ENCODE measurements around the gene IQGAP3. TPM values are rescaled to one million over a fixed set of nuclear protein-coding genes. Genes with fewer than 3 reads are reported as not detected.

IQGAP3 gene
- total RNA-seq, 1 experiment from 2014 or later: 21.3 TPM

- peaks cover 57% of the 10 kb centered on the region for H3K4me1 ChIP-seq
Measured at GRCh38 chr1:156489935-156490293, 82.5 kb downstream of the IQGAP3 start.

GRCh38 chr1:156489166-156489934, 83.0 kb downstream of the IQGAP3 start:
- Histone ChIP-seq H3K9me3 (replicated peaks) (no peaks in the 10 kb centered on the region), H3K27me3 (no peaks in the 10 kb centered on the region), H3K27ac (peak overlapping the region; percentile 19), H3K4me1 (peaks cover 54% of the 10 kb centered on the region), H3K36me3 (no peaks in the 10 kb centered on the region), H3K4me3 (no peak overlapping the region)
- DNase-seq: peak; percentile 92 to 94

More at GRCh38 chr1:156489935-156490293, 82.5 kb downstream of the IQGAP3 start:
- H3K27me3 ChIP-seq: no peaks in the 10 kb centered on the region
- H3K4me3 ChIP-seq: peak overlapping the region; percentile 20; the same call in 1 of the 2 replicates
- no peaks in the 10 kb centered on the region for H3K36me3 ChIP-seq
- no peaks in the 10 kb centered on the region for H3K9me3 ChIP-seq (replicated peaks)
- DNase-seq: no peak
- peak overlapping the region; percentile 19 for H3K27ac ChIP-seq

- no peak overlapping the region for H3K4me3 ChIP-seq
Measured at GRCh38 chr1:156488566-156489165, 83.7 kb downstream of the IQGAP3 start.

GRCh38 chr1:156487862-156488261, 84.5 kb downstream of the IQGAP3 start:
- H3K4me1 ChIP-seq: peaks cover 39% of the 10 kb centered on the region
- H3K4me3 ChIP-seq: no peak overlapping the region
- H3K36me3 ChIP-seq: no peaks in the 10 kb centered on the region; the same call in 1 of the 2 replicates
- no peaks in the 10 kb centered on the region for H3K27me3 ChIP-seq
- H3K27ac ChIP-seq: no peak overlapping the region
- H3K9me3 ChIP-seq (replicated peaks): no peaks in the 10 kb centered on the region
- DNase-seq: no peak

More at GRCh38 chr1:156488566-156489165, 83.7 kb downstream of the IQGAP3 start:
- no peaks in the 10 kb centered on the region for H3K9me3 ChIP-seq (replicated peaks)
- no peak overlapping the region for H3K27ac ChIP-seq
- H3K36me3 ChIP-seq: no peaks in the 10 kb centered on the region; the same call in 1 of the 2 replicates
- H3K27me3 ChIP-seq: no peaks in the 10 kb centered on the region
- peaks cover 47% of the 10 kb centered on the region for H3K4me1 ChIP-seq
- DNase-seq: no peak

GRCh38 chr1:156486421-156487344, 85.7 kb downstream of the IQGAP3 start:
- no peaks in the 10 kb centered on the region for H3K9me3 ChIP-seq (replicated peaks)
- peaks cover 32% of the 10 kb centered on the region for H3K4me1 ChIP-seq
- H3K27me3 ChIP-seq: no peaks in the 10 kb centered on the region
- no peaks in the 10 kb centered on the region; the same call in 1 of the 2 replicates for H3K36me3 ChIP-seq
- H3K27ac ChIP-seq: no peak overlapping the region
- DNase-seq: no peak
- no peak overlapping the region for H3K4me3 ChIP-seq

- no peak for DNase-seq
- peaks cover 4% of the 10 kb centered on the region; the same call in 1 of the 2 replicates for H3K36me3 ChIP-seq
- no peak overlapping the region for H3K27ac ChIP-seq
- no peaks in the 10 kb centered on the region for H3K27me3 ChIP-seq
- no peak overlapping the region for H3K4me3 ChIP-seq
- H3K9me3 ChIP-seq (replicated peaks): no peaks in the 10 kb centered on the region
- H3K4me1 ChIP-seq: peaks cover 25% of the 10 kb centered on the region
Measured at GRCh38 chr1:156485984-156486383, 86.4 kb downstream of the IQGAP3 start.

- Histone ChIP-seq H3K4me1 (peaks cover 12% of the 10 kb centered on the region), H3K4me3 (no peak overlapping the region), H3K27ac (no peak overlapping the region), H3K27me3 (no peaks in the 10 kb centered on the region), H3K9me3 (replicated peaks) (no peaks in the 10 kb centered on the region), H3K36me3 (peaks cover 14% of the 10 kb centered on the region)
- DNase-seq: no peak
Measured at GRCh38 chr1:156484480-156485058, 87.8 kb downstream of the IQGAP3 start.

GRCh38 chr1:156483397-156483796, 89.0 kb downstream of the IQGAP3 start:
- no peak for DNase-seq
- no peak overlapping the region for H3K27ac ChIP-seq
- H3K4me3 ChIP-seq: no peak overlapping the region
- no peaks in the 10 kb centered on the region for H3K27me3 ChIP-seq
- H3K9me3 ChIP-seq (replicated peaks): no peaks in the 10 kb centered on the region
- peaks cover 21% of the 10 kb centered on the region for H3K36me3 ChIP-seq
- peaks cover under 1% of the 10 kb centered on the region for H3K4me1 ChIP-seq

GRCh38 chr1:156482276-156482675, 90.1 kb downstream of the IQGAP3 start:
- H3K27ac ChIP-seq: no peak overlapping the region
- DNase-seq: no peak
- H3K27me3 ChIP-seq: no peaks in the 10 kb centered on the region
- no peaks in the 10 kb centered on the region for H3K9me3 ChIP-seq (replicated peaks)
- peaks cover 21% of the 10 kb centered on the region for H3K36me3 ChIP-seq
- H3K4me3 ChIP-seq: no peak overlapping the region
- peaks cover 8% of the 10 kb centered on the region; the same call in 1 of the 2 replicates for H3K4me1 ChIP-seq

- H3K4me1 ChIP-seq: peaks cover 13% of the 10 kb centered on the region; the same call in 1 of the 2 replicates
- no peaks in the 10 kb centered on the region for H3K9me3 ChIP-seq (replicated peaks)
- no peak for DNase-seq
- H3K27me3 ChIP-seq: no peaks in the 10 kb centered on the region
- peaks cover 21% of the 10 kb centered on the region for H3K36me3 ChIP-seq
- H3K4me3 ChIP-seq: no peak overlapping the region
- H3K27ac ChIP-seq: no peak overlapping the region
Measured at GRCh38 chr1:156481527-156481926, 90.8 kb downstream of the IQGAP3 start.

- H3K27me3 ChIP-seq: no peaks in the 10 kb centered on the region
- H3K9me3 ChIP-seq (replicated peaks): no peaks in the 10 kb centered on the region
- no peak overlapping the region for H3K27ac ChIP-seq
- H3K4me1 ChIP-seq: peaks cover 14% of the 10 kb centered on the region; the same call in 1 of the 2 replicates
- H3K36me3 ChIP-seq: peaks cover 23% of the 10 kb centered on the region
- no peak overlapping the region for H3K4me3 ChIP-seq
- DNase-seq: peak in 1 of 2 experiments; percentile 20
Measured at GRCh38 chr1:156480411-156481192, 91.8 kb downstream of the IQGAP3 start.

GRCh38 chr1:156480016-156480370, 92.4 kb downstream of the IQGAP3 start:
- Histone ChIP-seq H3K4me3 (no peak overlapping the region), H3K36me3 (peaks cover 23% of the 10 kb centered on the region), H3K4me1 (peaks cover 14% of the 10 kb centered on the region; the same call in 1 of the 2 replicates), H3K9me3 (replicated peaks) (no peaks in the 10 kb centered on the region), H3K27ac (no peak overlapping the region), H3K27me3 (no peaks in the 10 kb centered on the region)
- DNase-seq: no peak

- Histone ChIP-seq H3K4me1 (peaks cover 14% of the 10 kb centered on the region; the same call in 1 of the 2 replicates), H3K36me3 (peaks cover 26% of the 10 kb centered on the region), H3K9me3 (replicated peaks) (no peaks in the 10 kb centered on the region), H3K27me3 (no peaks in the 10 kb centered on the region), H3K4me3 (no peak overlapping the region), H3K27ac (no peak overlapping the region)
- DNase-seq: no peak
Measured at GRCh38 chr1:156479093-156480015, 93.0 kb downstream of the IQGAP3 start.

All from SJCRH30 (cell line).